ENCODE results near the gene HCLS1.

- no peak for TF ChIP-seq CTCF (optimal IDR thresholded peaks at IDR 0.05 in 1 of 3, IDR thresholded peaks at IDR 0.05 in 1 of 3, conservative IDR thresholded peaks at IDR 0.05 in 1 of 3; ENCODE audit: extremely low read depth in 1 of 3, insufficient read depth in 2 of 3, low read length in 3 of 3)
- TF ChIP-seq EZH2 (IDR thresholded peaks at IDR 0.05; ENCODE audit: low read length): no peak
Observed at GRCh38 chr3:121649645-121650044, 11.1 kb downstream of the HCLS1 start.

Data from keratinocyte (primary cell).